HG03159 (cell line): Measurements from ENCODE around the gene AJAP1.

Experiments used
- ATAC-seq: cut with Tn5 transposase; IDR thresholded peaks from one replicate; pipeline ENCODE4 v1.9.1; 2021; ENCODE audit warnings: mild to moderate bottlenecking, moderate library complexity; ENCODE audit not compliant: unreplicated experiment

The AJAP1 gene

DNA sequence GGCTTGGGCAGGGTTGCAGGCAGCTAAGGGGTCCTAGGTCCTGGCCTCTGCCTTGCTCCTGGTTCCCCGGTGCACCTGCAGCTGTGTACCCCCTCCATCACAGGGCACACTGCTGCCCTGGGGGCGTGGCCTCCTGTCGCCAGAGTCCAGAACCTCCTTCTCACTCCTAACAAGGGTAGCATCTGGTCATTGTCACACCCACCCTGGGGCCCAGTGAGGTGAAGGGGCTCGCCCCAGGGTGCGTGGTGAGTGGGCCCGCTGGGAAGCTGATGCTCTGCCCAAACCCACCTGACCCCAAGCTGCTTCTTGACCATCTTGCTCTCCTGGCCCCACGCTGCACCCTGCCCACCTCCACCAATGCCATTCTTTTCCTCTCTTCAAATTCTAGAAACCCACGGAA, 44.5 kb downstream of the AJAP1 start:
- ATAC-seq, result no peak

GRCh38 chr1:4699376-4700301, 45.2 kb downstream of the AJAP1 start:
- ATAC-seq, result no peak

GRCh38 chr1:4700801-4701200, 46.4 kb downstream of the AJAP1 start:
- no peak for ATAC-seq

DNA sequence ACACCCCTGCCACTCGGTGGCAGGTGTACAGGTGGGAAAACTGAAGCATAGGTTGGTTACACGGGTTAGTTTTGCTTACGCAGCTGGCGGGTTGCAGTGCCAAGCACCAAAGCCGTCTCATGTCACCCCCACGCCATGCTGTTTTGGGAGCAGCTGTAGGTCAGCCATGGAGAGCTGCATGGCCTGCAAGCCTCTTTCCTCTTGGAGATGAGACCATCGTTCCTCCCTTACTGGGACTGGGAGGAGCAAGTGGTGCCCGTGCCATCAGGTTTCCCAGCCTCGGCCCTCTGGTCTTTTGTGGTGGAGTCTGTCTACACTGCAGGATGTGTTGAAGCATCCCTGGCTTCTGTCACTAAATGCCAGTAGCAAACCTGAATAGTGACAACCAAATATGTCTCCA, 46.9 kb downstream of the AJAP1 start:
- ATAC-seq, result no peak

- ATAC-seq, result no peak
These were observed 48.1 kb downstream of the AJAP1 start for GRCh38 chr1:4702464-4702863.

DNA sequence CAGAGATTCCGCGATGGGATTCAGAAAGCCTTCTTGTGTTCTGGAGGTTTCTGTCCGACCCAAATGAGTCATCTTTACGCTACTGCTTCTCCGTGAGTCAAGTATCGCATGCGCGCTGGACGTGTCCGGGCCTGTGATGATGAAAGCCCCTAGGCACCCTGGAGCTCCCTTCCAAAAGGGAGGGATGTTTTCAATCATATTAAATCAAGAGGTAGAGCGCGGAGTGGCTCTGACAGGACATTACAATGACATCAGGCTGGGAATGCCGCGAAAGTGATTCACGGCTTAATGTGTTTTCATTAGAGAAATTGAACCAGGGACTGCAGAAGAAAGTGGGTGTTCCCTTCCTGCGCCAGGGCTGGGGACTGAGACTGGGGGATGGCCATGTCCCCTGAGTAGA, 48.5 kb downstream of the AJAP1 start:
- no peak for ATAC-seq

DNA sequence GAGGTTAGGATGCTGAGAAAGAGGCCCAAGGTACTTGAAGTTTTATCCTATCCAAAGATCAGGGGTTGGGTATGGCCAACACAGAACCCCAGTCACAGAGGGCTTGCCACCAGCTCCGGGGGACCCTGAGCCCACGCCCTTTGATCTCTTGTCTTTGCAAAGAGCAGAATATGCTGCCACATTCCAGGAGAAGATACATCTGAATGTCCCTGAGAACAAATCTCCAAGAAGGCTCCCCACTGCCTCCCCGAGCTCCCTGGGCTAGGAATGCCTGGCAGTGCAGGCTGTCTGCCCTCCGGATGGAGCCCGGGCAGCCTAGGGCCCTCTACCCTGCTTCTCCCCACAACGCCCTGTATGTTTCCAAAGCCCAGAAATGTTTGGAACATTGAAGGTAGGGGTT, 49.2 kb downstream of the AJAP1 start:
- no peak for ATAC-seq

- ATAC-seq, result no peak
These were observed 54.6 kb downstream of the AJAP1 start for GRCh38 chr1:4708840-4709507.

- no peak for ATAC-seq
These were observed 55.2 kb downstream of the AJAP1 start for GRCh38 chr1:4709641-4710040.

DNA sequence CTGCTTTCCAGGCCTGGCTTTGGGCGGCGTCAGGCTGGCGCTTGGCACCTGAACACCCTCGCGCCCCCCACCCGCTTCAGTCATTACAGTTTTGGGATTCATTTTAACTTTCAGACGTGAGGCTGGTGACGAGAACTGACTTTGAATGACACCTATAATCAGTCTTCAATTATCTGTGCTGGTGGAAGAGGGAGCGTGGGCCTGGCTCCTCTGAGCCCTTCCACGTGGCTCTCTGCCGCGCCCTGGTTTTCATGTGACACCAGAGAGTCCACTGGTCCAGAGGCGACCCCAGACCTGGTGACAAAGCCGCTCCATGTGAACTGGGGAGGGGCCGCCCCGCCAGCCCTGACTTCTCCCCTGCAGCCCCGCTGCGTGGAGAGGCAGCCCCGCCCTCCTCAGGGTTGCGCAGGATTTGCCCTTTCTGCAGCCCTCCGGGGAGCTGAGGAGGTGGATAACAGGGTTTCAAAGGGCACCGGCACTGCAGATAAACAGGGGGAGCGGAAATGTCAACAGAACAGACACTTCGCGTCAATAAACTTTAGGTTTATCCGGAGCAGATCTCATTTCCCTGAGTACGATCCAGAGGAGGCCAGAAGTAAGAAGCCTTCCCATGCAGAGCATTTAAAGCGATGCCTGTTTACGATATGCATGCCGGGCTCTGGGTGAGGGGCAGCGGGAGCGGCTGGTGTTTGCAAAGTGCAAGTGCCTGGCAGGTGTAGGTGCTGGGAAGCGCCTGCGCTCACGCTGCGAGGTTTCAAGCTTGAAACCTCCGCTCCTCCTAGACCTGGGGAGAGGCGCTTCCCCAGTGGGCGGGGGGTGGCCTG, 56.4 kb downstream of the AJAP1 start:
- ATAC-seq, result no peak

DNA sequence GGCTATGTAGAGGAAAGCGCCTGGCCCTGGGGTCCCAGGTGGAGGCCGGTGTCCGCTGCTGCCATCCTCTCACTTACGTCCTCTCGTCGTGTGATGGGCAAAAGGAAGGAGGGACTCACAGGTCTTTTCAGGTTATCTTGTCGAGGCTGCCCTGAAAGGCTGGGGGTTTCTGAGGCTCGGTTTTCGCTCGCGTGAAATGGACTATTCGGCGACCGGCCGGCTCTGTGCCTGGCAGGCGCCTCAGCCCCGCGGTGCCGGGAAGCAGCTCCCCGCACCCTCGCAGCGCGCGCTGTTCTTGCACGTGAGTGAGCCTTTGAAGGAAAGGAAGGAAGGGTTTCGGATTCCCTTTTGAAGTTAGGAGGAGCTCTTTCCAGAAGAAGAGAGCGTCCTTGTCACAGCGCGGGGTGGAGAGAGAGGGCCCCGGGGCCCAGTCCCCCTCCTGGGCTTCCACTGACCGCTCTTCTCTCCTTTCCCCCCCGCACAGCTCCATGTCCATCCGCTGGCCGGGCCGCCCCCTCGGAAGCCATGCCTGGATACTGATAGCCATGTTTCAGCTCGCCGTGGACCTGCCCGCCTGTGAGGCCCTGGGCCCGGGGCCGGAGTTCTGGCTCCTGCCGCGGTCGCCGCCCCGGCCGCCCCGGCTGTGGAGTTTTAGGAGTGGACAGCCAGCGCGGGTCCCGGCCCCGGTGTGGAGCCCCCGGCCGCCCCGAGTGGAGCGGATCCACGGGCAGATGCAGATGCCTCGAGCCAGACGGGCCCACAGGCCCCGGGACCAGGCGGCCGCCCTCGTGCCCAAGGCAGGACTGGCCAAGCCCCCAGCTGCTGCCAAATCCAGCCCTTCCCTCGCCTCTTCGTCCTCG, 57.2 kb downstream of the AJAP1 start:
- no peak for ATAC-seq

DNA sequence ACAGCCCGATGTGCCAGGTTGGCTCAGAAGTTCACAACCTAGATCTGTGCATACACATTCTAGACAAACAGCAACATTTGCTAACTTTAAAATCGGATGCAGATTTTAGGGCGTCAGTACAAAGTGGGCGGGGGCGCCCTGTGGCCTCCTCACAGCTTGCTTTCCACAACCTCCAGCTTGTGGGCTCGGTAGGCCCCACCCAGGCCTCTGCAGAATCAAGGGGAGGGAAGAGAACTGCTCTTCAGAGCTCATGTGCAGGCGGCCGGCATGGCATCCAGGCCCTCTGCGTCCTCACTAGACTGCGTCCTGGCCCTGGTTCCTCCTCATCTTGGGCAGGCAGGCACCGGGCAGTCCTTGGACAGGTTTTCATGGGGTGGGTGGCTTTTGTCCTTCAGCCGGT, 59.3 kb downstream of the AJAP1 start:
- no peak for ATAC-seq

DNA sequence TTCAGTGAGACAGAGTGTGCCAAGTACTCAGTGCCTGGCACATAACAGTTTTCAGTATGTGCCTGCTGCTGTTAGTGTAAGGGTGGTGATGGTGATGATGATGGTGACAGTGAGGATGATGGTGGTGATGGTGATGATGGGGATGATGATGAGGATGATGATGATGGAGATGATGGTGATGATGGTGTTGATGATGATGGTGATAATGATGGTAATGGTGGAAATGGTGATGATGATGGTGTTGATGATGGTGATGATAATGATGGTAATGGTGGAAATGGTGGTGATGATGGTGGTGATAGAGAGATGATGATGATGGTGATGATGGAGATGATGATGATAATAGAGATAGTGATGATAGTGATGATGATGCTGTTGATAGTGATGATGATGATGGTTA, 62.0 kb downstream of the AJAP1 start:
- ATAC-seq, result no peak

DNA sequence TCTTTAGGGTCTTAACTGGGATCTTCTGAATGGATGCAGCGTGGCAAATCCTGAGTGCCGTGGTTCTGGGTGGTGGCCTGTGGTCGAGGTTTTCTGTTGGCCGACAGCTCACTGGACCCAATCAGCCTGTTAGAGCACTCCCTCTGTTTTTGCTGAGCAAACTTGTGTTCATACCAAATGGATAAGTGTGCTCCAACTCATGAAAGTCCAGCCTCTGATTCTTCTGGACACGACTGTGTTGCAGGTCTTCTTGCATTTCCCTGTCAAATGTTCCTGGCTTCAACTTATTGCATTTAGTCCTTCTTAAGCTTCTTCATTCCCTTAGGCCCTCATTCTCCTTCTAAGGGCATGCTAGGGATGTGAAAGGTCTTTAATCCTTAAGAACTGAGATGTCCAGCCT, 63.7 kb downstream of the AJAP1 start:
- no peak for ATAC-seq

- no peak for ATAC-seq
These were observed 68.7 kb downstream of the AJAP1 start for GRCh38 chr1:4723106-4723505.

- ATAC-seq, result no peak
These were observed 69.6 kb downstream of the AJAP1 start for GRCh38 chr1:4724001-4724400.

DNA sequence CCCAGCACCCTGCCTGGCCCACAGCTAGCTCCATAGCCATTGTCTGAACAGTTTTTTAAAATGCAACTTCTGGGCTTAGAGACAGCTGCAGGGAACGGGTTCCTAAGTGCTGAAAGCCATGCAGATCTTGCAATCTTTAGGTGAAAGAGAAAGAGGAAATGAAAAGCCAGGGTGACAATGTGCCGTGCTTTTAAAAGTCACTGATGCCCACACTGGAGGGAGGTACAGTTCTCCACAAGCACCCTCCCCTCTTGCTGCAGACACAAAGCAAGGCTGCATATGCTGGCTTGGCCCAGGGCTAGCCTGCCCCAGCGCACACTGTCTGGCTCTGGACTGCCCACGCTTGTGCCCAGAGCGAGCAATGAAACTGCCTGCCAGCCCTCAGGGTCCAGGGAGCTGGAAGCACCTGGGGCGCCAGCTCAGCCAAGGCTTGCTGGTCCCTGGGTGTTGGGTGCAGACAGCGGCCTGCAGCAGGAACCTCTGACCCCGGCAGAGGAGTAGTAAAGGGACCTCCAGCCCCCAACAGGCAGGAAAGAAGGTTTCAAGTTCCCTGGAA, 70.4 kb downstream of the AJAP1 start:
- no peak for ATAC-seq

GRCh38 chr1:4725416-4725815, 71.0 kb downstream of the AJAP1 start:
- ATAC-seq, result no peak

- no peak for ATAC-seq
These were observed 72.4 kb downstream of the AJAP1 start for GRCh38 chr1:4726620-4727341.
